Measurements from ENCODE around the gene CDK18.

The CDK18 gene

GRCh38 chr1:205575294-205575885 is 70.9 kb downstream of the CDK18 start:
- DNase-seq: no peak

- no peak for DNase-seq
Observed at GRCh38 chr1:205576011-205576410, 71.5 kb downstream of the CDK18 start.

GRCh38 chr1:205576805-205577761 is 72.6 kb downstream of the CDK18 start:
- no peak for DNase-seq

- no peak for DNase-seq
Observed at GRCh38 chr1:205577874-205578658, 73.6 kb downstream of the CDK18 start.

GRCh38 chr1:205578780-205579571 is 74.5 kb downstream of the CDK18 start:
- DNase-seq: peak; percentile 98

GRCh38 chr1:205579711-205580110 is 75.2 kb downstream of the CDK18 start:
- no peak for DNase-seq

- DNase-seq: no peak
Observed at GRCh38 chr1:205580140-205580922, 75.9 kb downstream of the CDK18 start.

- no peak for DNase-seq
Observed at GRCh38 chr1:205580923-205581180, 76.4 kb downstream of the CDK18 start.

GRCh38 chr1:205581321-205581980 is 77.0 kb downstream of the CDK18 start:
- no peak for DNase-seq

GRCh38 chr1:205582046-205582445 is 77.6 kb downstream of the CDK18 start:
- DNase-seq: no peak
